Measurements from ENCODE around the gene PTH2R.
A peak's percentile ranks its signal among the peaks of the same experiment; 100 is the strongest.
"Not testable (repeated sequence)": the region's sequence is repeated elsewhere in the genome, so short reads cannot be mapped to it uniquely, and the experiment has no call there.

Gene PTH2R

DNA sequence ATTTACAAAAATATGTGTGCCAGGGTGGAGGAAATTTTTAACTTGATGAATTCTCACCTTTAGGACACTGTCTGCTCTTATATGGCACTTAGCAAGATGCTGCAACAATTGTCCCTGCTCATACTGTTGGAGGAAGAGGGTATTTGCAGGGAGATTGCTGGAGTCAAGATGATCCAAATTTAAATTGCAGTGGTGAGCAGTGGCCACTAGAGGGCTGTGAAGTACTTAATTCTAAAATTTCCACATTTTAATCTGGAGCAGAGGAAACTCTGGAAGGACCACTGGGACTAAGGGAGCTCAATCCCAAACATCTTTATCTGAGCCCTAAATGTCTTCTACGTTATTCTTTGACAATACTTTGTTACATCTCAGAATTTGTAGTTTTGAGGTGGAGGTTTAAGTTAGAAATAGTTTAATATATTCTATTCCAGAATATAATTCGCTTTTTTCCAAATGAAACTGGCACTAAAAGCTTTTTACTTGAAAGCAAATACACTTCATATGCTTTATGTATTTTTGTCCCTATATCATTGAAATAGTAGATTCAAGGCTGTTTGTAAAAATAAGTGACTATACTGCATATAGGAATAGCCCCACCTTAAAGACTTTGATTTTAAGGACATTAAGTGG is 33.0 kb upstream of the PTH2R start:
- H3K4me3 ChIP-seq (ENCODE audit: low read depth, low read length), result no peak overlapping the region
- TF ChIP-seq, protein P1, sequence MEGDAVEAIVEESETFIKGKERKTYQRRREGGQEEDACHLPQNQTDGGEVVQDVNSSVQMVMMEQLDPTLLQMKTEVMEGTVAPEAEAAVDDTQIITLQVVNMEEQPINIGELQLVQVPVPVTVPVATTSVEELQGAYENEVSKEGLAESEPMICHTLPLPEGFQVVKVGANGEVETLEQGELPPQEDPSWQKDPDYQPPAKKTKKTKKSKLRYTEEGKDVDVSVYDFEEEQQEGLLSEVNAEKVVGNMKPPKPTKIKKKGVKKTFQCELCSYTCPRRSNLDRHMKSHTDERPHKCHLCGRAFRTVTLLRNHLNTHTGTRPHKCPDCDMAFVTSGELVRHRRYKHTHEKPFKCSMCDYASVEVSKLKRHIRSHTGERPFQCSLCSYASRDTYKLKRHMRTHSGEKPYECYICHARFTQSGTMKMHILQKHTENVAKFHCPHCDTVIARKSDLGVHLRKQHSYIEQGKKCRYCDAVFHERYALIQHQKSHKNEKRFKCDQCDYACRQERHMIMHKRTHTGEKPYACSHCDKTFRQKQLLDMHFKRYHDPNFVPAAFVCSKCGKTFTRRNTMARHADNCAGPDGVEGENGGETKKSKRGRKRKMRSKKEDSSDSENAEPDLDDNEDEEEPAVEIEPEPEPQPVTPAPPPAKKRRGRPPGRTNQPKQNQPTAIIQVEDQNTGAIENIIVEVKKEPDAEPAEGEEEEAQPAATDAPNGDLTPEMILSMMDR (IDR thresholded peaks at IDR 0.05; ENCODE audit: borderline replicate concordance, insufficient read depth, low read depth, low read length), result peak; percentile 78

DNA sequence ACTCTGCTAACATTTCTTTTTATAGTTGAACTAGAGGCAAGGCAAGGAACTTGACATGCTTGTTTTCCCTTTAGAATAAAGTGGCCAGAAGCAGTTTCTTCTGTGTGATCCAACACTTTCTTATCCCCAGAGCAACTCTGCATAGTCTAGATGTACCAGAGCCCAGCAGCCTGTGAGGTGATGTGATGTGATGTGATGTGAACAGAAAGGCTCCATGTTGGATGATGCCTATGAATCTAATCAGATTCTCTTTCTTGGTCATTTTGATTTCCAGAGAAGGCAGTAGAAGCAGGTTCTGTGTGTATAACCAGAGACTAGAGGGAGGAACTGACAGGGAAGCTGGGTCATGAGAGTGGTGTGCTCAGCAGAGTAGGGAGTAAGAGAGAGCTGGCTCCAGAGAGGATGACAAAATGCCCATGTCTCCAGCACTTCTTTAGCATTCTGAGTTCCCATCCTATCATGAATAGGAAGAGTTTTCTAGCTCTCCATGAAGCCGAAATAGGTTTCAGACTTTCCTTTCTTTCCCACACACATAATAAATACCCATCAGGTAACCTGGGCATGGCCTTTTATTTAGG is 31.0 kb upstream of the PTH2R start:
- H3K4me3 ChIP-seq (ENCODE audit: low read depth, low read length), result no peak overlapping the region
- TF ChIP-seq, protein P1 (IDR thresholded peaks at IDR 0.05; ENCODE audit: borderline replicate concordance, insufficient read depth, low read depth, low read length), result no peak

GRCh38 chr2:208377344-208377860 is 29.2 kb upstream of the PTH2R start:
- H3K4me3 ChIP-seq (ENCODE audit: low read depth, low read length), result not testable (repeated sequence)

- no peak overlapping the region for H3K4me3 ChIP-seq (ENCODE audit: low read depth, low read length)
- TF ChIP-seq, protein P1 (IDR thresholded peaks at IDR 0.05; ENCODE audit: borderline replicate concordance, insufficient read depth, low read depth, low read length), result no peak
These were observed 27.4 kb upstream of the PTH2R start for GRCh38 chr2:208379192-208379591.

- TF ChIP-seq, protein P1 (IDR thresholded peaks at IDR 0.05; ENCODE audit: borderline replicate concordance, insufficient read depth, low read depth, low read length), result no peak
- no peak overlapping the region for H3K4me3 ChIP-seq (ENCODE audit: low read depth, low read length)
These were observed 22.0 kb upstream of the PTH2R start for GRCh38 chr2:208384637-208385036.

DNA sequence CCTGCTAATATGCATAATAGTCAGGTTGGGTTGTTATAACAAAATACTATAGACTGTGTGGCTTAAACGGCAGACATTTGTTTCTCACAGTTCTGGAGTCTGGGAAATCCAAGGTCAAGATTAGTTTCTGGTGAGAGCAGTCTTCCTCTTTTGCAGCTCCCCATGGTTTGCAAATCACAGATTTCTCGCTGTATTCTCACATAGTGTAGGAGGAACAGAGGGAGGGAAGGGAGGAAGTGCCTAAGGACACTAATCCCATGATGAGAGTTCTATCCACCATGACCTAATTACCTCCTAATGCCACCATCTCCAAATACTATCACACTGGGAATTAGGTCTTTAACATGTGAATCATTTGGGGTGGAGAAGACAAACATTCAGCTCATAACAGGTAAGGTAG is 20.1 kb upstream of the PTH2R start:
- no peak overlapping the region for H3K4me3 ChIP-seq (ENCODE audit: low read depth, low read length)
- TF ChIP-seq, protein P1 (IDR thresholded peaks at IDR 0.05; ENCODE audit: borderline replicate concordance, insufficient read depth, low read depth, low read length), result no peak

GRCh38 chr2:208389940-208390339 is 16.7 kb upstream of the PTH2R start:
- TF ChIP-seq, protein P1 (IDR thresholded peaks at IDR 0.05; ENCODE audit: borderline replicate concordance, insufficient read depth, low read depth, low read length), result no peak
- no peak overlapping the region for H3K4me3 ChIP-seq (ENCODE audit: low read depth, low read length)
